OCI-LY7 (cell line): ENCODE data around the gene PTDSS2.

ENCODE experiments used
- CTCF ChIP-seq: fragments of 200-600 bp; sonication (generic); conservative IDR thresholded peaks from 2 replicates; pipeline ENCODE4 v1.5.1; 2014; ENCODE audit warnings: mild to moderate bottlenecking, antibody characterized with exemption, low read length, moderate library complexity, mixed read lengths
- EZH2phosphoT487 ChIP-seq: fragments of 200-600 bp; sonication (generic); IDR thresholded peaks from 2 replicates; pipeline ENCODE4 v1.6.1; 2018; ENCODE audit warnings: low read depth, borderline replicate concordance, mild to moderate bottlenecking, mixed run types, antibody characterized with exemption, low read length, moderate library complexity, mixed read lengths

- no peak for TF ChIP-seq CTCF
- TF ChIP-seq EZH2phosphoT487: no peak
Measured at GRCh38 chr11:404551-405264, 45.4 kb upstream of the PTDSS2 start.
